Measurements from ENCODE around the gene PLB1.

Gene PLB1

DNA sequence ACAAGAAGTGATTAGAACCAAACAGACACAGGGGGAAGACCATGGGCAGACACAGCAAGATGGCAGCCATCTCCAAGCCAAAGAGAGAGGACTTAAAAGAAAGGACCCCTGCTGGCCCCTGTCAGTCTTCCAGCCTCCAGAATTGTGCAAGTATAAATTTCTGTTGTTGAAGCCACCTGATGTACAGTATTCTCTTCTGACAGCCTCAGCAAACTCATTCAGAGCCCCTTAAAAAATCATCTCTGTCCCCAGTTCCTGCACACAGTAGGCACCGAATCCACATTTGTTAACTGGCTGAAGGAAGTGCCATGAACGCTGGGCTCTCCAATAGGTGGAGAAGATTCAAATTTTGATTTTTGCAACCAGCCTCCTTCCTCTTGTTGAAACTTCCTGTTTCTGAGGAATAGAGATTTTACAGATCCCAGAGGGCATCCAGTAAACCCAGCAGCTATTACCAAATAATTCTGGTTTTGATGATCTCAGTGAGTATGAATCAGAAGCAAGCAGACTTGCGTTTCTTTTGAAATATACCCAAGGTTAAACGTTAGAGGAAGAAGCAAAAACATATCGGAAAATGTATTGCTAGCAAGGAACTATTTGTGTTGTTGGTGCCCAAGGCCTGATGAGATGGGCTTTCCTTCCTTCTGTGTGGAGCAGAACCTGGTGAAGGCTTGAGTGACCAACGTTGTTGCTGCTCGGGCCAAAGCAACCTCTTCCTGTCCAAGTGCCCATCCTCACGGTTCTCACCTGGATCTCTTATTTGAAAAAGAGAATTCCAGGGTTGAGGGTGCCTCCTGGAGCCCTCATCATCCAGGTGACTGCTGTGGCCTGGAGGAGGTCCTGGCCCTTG lies 47.7 kb upstream of the PLB1 start:
- Histone ChIP-seq H3K14ac (ENCODE audit: low read length in 2 of 2) (no peak overlapping the region), H3K4me1 (ENCODE audit: control insufficient read depth, insufficient read depth, low read depth, low read length) (peaks cover 32% of the 10 kb centered on the region), H3K4me2 (ENCODE audit: low read length, poor library complexity, severe bottlenecking) (no peak overlapping the region), H3K9ac (ENCODE audit: low read length) (peak overlapping the region; percentile 76), H3K27me3 (ENCODE audit: control insufficient read depth in 1 of 2, insufficient read depth in 1 of 2, low read length in 2 of 2) (no peaks in the 10 kb centered on the region), H2AFZ (ENCODE audit: low read depth, low read length) (no peak overlapping the region), H2BK5ac (ENCODE audit: low read depth, low read length, poor library complexity, severe bottlenecking) (no peak overlapping the region), H4K8ac (ENCODE audit: low read length) (no peak overlapping the region), H3K9me3 (ENCODE audit: control insufficient read depth, low read length) (no peaks in the 10 kb centered on the region), H2BK15ac (ENCODE audit: low read depth, poor library complexity, severe bottlenecking) (no peak overlapping the region), H3K27ac (ENCODE audit: low read length, poor library complexity, severe bottlenecking) (peak overlapping the region; percentile 10), H3K79me1 (replicated peaks; ENCODE audit: low read length, poor library complexity, severe bottlenecking) (no peaks in the 10 kb centered on the region), H2BK12ac (ENCODE audit: low read length in 2 of 2) (no peak overlapping the region), H3K4ac (ENCODE audit: low read depth in 1 of 2, low read length in 2 of 2) (no peak overlapping the region), H3K23ac (ENCODE audit: low read length in 2 of 2) (no peak overlapping the region), H3K36me3 (ENCODE audit: control insufficient read depth in 1 of 2, insufficient read depth in 2 of 2, low read depth in 1 of 2, low read length in 2 of 2) (no peaks in the 10 kb centered on the region), H3K4me3 (ENCODE audit: insufficient read depth in 1 of 2, low read depth in 1 of 2, low read length in 2 of 2) (peak overlapping the region in 1 of 2 experiments; percentile 48), H2AK5ac (ENCODE audit: low read length, severe bottlenecking) (peak overlapping the region; percentile 16), H4K91ac (ENCODE audit: low read length) (no peak overlapping the region), H3K18ac (ENCODE audit: low read depth in 1 of 2, low read length in 2 of 2) (peak overlapping the region in 1 of 2 experiments; percentile 40), H2BK120ac (ENCODE audit: low read depth, low read length) (no peak overlapping the region)
- WGBS, result 80% methylated on average over 8 of the region's 8 CpGs
- DNase-seq, result peak; percentile 78

DNA sequence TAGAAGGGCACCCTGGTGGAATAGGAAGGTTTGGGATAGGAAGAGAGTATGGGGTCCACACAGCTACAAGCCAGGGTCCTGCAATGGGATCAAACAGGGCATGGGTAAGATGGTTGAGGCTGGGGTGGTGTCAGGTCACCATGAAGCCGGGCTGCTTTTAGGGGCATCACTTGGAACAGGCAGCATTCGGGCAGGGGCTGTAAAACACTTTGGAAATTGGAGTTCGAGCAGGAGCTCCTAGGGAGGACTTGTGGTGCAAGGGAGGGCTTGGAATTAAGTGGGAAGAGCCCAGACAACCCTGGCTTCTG lies 47.1 kb upstream of the PLB1 start:
- Histone ChIP-seq H3K4me3 (ENCODE audit: insufficient read depth in 1 of 2, low read depth in 1 of 2, low read length in 2 of 2) (peak overlapping the region in 1 of 2 experiments; percentile 48), H2BK12ac (ENCODE audit: low read length in 2 of 2) (no peak overlapping the region), H2BK5ac (ENCODE audit: low read depth, low read length, poor library complexity, severe bottlenecking) (no peak overlapping the region), H3K27me3 (ENCODE audit: control insufficient read depth in 1 of 2, insufficient read depth in 1 of 2, low read length in 2 of 2) (no peaks in the 10 kb centered on the region), H4K91ac (ENCODE audit: low read length) (no peak overlapping the region), H3K9ac (ENCODE audit: low read length) (peak overlapping the region; percentile 76), H2BK15ac (ENCODE audit: low read depth, poor library complexity, severe bottlenecking) (no peak overlapping the region), H3K18ac (ENCODE audit: low read depth in 1 of 2, low read length in 2 of 2) (no peak overlapping the region), H3K14ac (ENCODE audit: low read length in 2 of 2) (no peak overlapping the region), H3K9me3 (ENCODE audit: control insufficient read depth, low read length) (no peaks in the 10 kb centered on the region), H3K23ac (ENCODE audit: low read length in 2 of 2) (no peak overlapping the region), H3K4me2 (ENCODE audit: low read length, poor library complexity, severe bottlenecking) (no peak overlapping the region), H3K79me1 (replicated peaks; ENCODE audit: low read length, poor library complexity, severe bottlenecking) (no peaks in the 10 kb centered on the region), H2AFZ (ENCODE audit: low read depth, low read length) (no peak overlapping the region), H2BK120ac (ENCODE audit: low read depth, low read length) (no peak overlapping the region), H3K27ac (ENCODE audit: low read length, poor library complexity, severe bottlenecking) (no peak overlapping the region), H4K8ac (ENCODE audit: low read length) (no peak overlapping the region), H3K4me1 (ENCODE audit: control insufficient read depth, insufficient read depth, low read depth, low read length) (peaks cover 32% of the 10 kb centered on the region), H3K36me3 (ENCODE audit: control insufficient read depth in 1 of 2, insufficient read depth in 2 of 2, low read depth in 1 of 2, low read length in 2 of 2) (no peaks in the 10 kb centered on the region), H2AK5ac (ENCODE audit: low read length, severe bottlenecking) (peak overlapping the region; percentile 16), H3K4ac (ENCODE audit: low read depth in 1 of 2, low read length in 2 of 2) (no peak overlapping the region)
- DNase-seq, result no peak
- 98% methylated on average over 3 of the region's 3 CpGs for WGBS

DNA sequence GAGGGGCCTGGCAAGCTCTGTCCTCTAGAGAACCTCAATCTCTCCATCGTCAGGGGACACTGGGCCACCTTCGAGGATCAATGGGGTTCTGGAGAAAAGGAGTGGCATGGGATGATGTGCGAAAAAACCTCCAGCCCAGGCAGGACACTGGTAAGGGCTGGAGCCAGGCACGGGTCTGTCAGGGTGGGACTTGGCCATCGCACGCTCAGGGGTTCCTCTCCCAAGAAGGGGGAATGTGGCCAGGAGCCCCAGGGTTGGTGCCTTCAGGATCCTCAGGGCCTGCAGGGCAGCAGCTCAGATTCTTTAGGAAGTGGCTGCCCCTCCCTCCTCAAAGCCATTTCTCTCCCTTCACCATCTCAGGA lies 46.8 kb upstream of the PLB1 start:
- Histone ChIP-seq H3K4me3 (ENCODE audit: insufficient read depth in 1 of 2, low read depth in 1 of 2, low read length in 2 of 2) (peak overlapping the region in 1 of 2 experiments; percentile 23), H4K91ac (ENCODE audit: low read length) (no peak overlapping the region), H3K27ac (ENCODE audit: low read length, poor library complexity, severe bottlenecking) (no peak overlapping the region), H3K79me1 (replicated peaks; ENCODE audit: low read length, poor library complexity, severe bottlenecking) (no peaks in the 10 kb centered on the region), H3K14ac (ENCODE audit: low read length in 2 of 2) (no peak overlapping the region), H3K18ac (ENCODE audit: low read depth in 1 of 2, low read length in 2 of 2) (peak overlapping the region in 1 of 2 experiments; percentile 34), H3K4ac (ENCODE audit: low read depth in 1 of 2, low read length in 2 of 2) (no peak overlapping the region), H3K4me1 (ENCODE audit: control insufficient read depth, insufficient read depth, low read depth, low read length) (peaks cover 32% of the 10 kb centered on the region), H2AK5ac (ENCODE audit: low read length, severe bottlenecking) (peak overlapping the region; percentile 1), H2BK15ac (ENCODE audit: low read depth, poor library complexity, severe bottlenecking) (peak overlapping the region; percentile 62), H3K9me3 (ENCODE audit: control insufficient read depth, low read length) (no peaks in the 10 kb centered on the region), H3K23ac (ENCODE audit: low read length in 2 of 2) (no peak overlapping the region), H3K4me2 (ENCODE audit: low read length, poor library complexity, severe bottlenecking) (no peak overlapping the region), H2BK12ac (ENCODE audit: low read length in 2 of 2) (peak overlapping the region in 1 of 2 experiments; percentile 31), H2AFZ (ENCODE audit: low read depth, low read length) (no peak overlapping the region), H2BK5ac (ENCODE audit: low read depth, low read length, poor library complexity, severe bottlenecking) (no peak overlapping the region), H4K8ac (ENCODE audit: low read length) (no peak overlapping the region), H3K9ac (ENCODE audit: low read length) (peak overlapping the region; percentile 76), H3K36me3 (ENCODE audit: control insufficient read depth in 1 of 2, insufficient read depth in 2 of 2, low read depth in 1 of 2, low read length in 2 of 2) (no peaks in the 10 kb centered on the region), H3K27me3 (ENCODE audit: control insufficient read depth in 1 of 2, insufficient read depth in 1 of 2, low read length in 2 of 2) (no peaks in the 10 kb centered on the region), H2BK120ac (ENCODE audit: low read depth, low read length) (no peak overlapping the region)
- no peak for DNase-seq
- WGBS, result 91% methylated on average over 6 of the region's 6 CpGs

DNA sequence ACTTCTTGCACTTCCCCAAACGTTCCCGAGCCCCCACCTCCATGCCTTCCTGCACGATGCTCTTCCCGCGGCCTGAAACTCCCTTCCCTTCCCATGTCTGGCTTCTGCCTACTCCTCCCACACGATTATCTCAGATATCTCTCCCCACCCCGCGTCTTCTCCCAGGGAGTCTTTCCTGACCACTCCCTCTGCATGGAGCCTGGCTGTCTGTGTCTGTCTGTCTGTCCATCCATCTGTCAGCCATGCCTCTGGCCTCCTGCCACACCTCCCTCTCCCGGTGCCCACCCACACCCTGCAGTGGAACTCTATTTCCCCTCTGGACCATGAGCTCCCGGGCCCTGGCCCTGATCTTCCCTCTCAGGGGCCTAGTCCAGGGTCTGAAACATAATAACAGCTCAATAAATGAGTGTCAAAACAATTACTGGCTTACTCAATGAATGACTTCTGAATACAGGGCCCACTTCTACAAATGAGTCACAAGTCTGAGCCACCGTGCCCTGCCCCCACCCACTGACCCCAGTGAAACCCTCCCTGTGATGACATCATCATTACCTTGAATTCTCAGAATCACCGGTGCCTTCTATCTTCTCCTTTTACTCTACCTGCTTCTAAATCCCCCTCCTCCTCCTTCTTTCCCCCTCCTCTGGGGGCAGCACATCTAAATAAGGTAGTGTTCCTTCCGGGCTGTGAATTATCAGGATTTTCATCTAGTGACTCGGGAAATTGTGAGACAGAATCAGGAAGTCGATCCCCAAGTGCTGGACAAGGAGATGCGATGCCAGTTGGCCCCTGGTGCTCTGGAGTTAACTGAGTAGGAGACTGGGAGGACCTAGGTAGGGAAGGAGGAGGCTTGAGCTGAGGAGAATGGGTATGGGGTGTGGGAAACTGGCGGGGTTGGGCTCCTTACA lies 46.1 kb upstream of the PLB1 start:
- no peaks in the 10 kb centered on the region for H3K9me3 ChIP-seq (ENCODE audit: control insufficient read depth, low read length)
- H2BK15ac ChIP-seq (ENCODE audit: low read depth, poor library complexity, severe bottlenecking), result peak overlapping the region; percentile 62
- H3K23ac ChIP-seq (ENCODE audit: low read length in 2 of 2), result peak overlapping the region in 1 of 2 experiments; percentile 18
- H3K27me3 ChIP-seq (ENCODE audit: control insufficient read depth in 1 of 2, insufficient read depth in 1 of 2, low read length in 2 of 2), result no peaks in the 10 kb centered on the region
- H3K14ac ChIP-seq (ENCODE audit: low read length in 2 of 2), result peak overlapping the region in 1 of 2 experiments; percentile 62
- H2BK5ac ChIP-seq (ENCODE audit: low read depth, low read length, poor library complexity, severe bottlenecking), result no peak overlapping the region
- H3K9ac ChIP-seq (ENCODE audit: low read length), result peak overlapping the region; percentile 76
- no peak overlapping the region for H3K4me3 ChIP-seq (ENCODE audit: insufficient read depth in 1 of 2, low read depth in 1 of 2, low read length in 2 of 2)
- H3K79me1 ChIP-seq (replicated peaks; ENCODE audit: low read length, poor library complexity, severe bottlenecking), result no peaks in the 10 kb centered on the region
- H4K91ac ChIP-seq (ENCODE audit: low read length), result peak overlapping the region; percentile 19
- H2AFZ ChIP-seq (ENCODE audit: low read depth, low read length), result no peak overlapping the region
- H3K4me2 ChIP-seq (ENCODE audit: low read length, poor library complexity, severe bottlenecking), result no peak overlapping the region
- 38% methylated on average over 15 of the region's 17 CpGs for WGBS
- H3K18ac ChIP-seq (ENCODE audit: low read depth in 1 of 2, low read length in 2 of 2), result peak overlapping the region in 1 of 2 experiments; percentile 29
- peak overlapping the region; percentile 6 for H2AK5ac ChIP-seq (ENCODE audit: low read length, severe bottlenecking)
- H3K4me1 ChIP-seq (ENCODE audit: control insufficient read depth, insufficient read depth, low read depth, low read length), result peaks cover 32% of the 10 kb centered on the region
- no peak overlapping the region for H2BK120ac ChIP-seq (ENCODE audit: low read depth, low read length)
- DNase-seq, result peak; percentile 49
- no peak overlapping the region for H3K27ac ChIP-seq (ENCODE audit: low read length, poor library complexity, severe bottlenecking)
- H4K8ac ChIP-seq (ENCODE audit: low read length), result no peak overlapping the region
- peak overlapping the region in 1 of 2 experiments; percentile 66 for H2BK12ac ChIP-seq (ENCODE audit: low read length in 2 of 2)
- H3K4ac ChIP-seq (ENCODE audit: low read depth in 1 of 2, low read length in 2 of 2), result no peak overlapping the region
- no peaks in the 10 kb centered on the region for H3K36me3 ChIP-seq (ENCODE audit: control insufficient read depth in 1 of 2, insufficient read depth in 2 of 2, low read depth in 1 of 2, low read length in 2 of 2)
